Right atrium auricular region (tissue), 2 donors: ENCODE measurements around the gene ELAVL2. TPM values are rescaled to one million over a fixed set of nuclear protein-coding genes. Genes with fewer than 3 reads are reported as not detected.

Experiments used
- DNase-seq: peaks from one replicate; pipeline ENCODE4 v3.0.0-alpha.2; 2019; ENCODE audit warnings: low spot score
- H3K27ac ChIP-seq, 2 donors: fragments of 200-600 bp; sonication (generic); 1 replicate in 1 of 2; 2 replicates in 1 of 2; pipeline ENCODE4 v1.5.1; 2016 to 2019
- H3K27me3 ChIP-seq, 2 donors: fragments of 200-600 bp; sonication (generic); one replicate each; pipeline versions ENCODE4 v1.5.1 to v1.6.0; 2017 to 2019
- H3K36me3 ChIP-seq: fragments of 200-600 bp; sonication (generic); one replicate; pipeline ENCODE4 v1.5.1; 2016
- H3K4me1 ChIP-seq, 2 donors: fragments of 200-600 bp; sonication (generic); one replicate each; pipeline versions ENCODE4 v1.5.1 to v1.6.0; 2017 to 2019
- H3K4me3 ChIP-seq, 2 donors: fragments of 200-600 bp; sonication (generic); 1 replicate in 1 of 2; 2 replicates in 1 of 2; pipeline ENCODE4 v1.5.1; 2017 to 2019; ENCODE audit warnings: mild to moderate bottlenecking in 1 of 2, moderate library complexity in 1 of 2
- H3K9me3 ChIP-seq, 2 donors: fragments of 200-600 bp; sonication (generic); one replicate each; pipeline ENCODE4 v1.5.1; 2019
- total RNA-seq, 2 donors: library from RNA; depleted of rRNA; stranded (reverse); fragments of >200 nt; gene quantifications; one replicate each; pipeline ENCODE4 v1.1.0, GENCODE V29; 2016
- TF ChIP-seq, protein P1 (sequence below), 2 donors: fragments of 200-600 bp; sonication (generic); IDR thresholded peaks; one replicate each; pipeline ENCODE4 v1.5.1; 2019; ENCODE audit warnings: antibody characterized with exemption in 2 of 2

The ELAVL2 gene
- total RNA-seq, 2 donors from 2014 or later, result 0.24 TPM; not detected in 1

DNA sequence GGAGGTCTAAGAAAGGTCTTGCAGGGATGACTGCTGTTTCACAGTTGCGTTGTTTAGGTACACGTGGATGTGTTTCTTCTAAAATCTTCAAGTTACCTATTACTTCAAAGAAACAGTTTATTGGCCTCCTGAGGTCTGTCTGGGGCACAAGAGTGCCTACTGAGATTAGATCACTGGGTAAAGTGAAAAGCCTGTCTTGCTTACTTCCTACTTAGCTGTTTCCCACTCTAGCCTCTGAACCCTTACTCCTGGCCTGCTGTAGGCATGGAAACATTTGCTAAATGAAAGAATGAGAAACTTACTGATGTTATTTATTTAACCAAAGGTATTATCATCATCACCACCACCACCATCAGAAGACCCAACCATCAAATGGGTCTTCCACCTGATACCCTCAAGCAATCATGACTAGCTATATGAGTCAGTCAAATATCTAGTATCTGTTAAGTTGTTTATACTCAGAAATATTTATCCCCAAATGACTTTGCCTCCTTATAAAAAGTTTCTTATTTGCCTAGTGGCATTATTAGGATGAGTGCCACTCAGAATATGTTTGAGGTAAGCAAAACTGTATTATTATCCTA, 92.5 kb downstream of the ELAVL2 start:
- Histone ChIP-seq H3K4me3 (no peak overlapping the region), H3K9me3 (no peaks in the 10 kb centered on the region), H3K27ac (no peak overlapping the region), H3K27me3 (no peaks in the 10 kb centered on the region), H3K36me3 (no peaks in the 10 kb centered on the region), H3K4me1 (no peaks in the 10 kb centered on the region)
- no peak for DNase-seq
- TF ChIP-seq, protein P1, sequence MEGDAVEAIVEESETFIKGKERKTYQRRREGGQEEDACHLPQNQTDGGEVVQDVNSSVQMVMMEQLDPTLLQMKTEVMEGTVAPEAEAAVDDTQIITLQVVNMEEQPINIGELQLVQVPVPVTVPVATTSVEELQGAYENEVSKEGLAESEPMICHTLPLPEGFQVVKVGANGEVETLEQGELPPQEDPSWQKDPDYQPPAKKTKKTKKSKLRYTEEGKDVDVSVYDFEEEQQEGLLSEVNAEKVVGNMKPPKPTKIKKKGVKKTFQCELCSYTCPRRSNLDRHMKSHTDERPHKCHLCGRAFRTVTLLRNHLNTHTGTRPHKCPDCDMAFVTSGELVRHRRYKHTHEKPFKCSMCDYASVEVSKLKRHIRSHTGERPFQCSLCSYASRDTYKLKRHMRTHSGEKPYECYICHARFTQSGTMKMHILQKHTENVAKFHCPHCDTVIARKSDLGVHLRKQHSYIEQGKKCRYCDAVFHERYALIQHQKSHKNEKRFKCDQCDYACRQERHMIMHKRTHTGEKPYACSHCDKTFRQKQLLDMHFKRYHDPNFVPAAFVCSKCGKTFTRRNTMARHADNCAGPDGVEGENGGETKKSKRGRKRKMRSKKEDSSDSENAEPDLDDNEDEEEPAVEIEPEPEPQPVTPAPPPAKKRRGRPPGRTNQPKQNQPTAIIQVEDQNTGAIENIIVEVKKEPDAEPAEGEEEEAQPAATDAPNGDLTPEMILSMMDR (IDR thresholded peaks at IDR 0.05), result no peak

GRCh38 chr9:23731353-23731752, 94.7 kb downstream of the ELAVL2 start:
- Histone ChIP-seq H3K4me1 (no peaks in the 10 kb centered on the region), H3K27ac (no peak overlapping the region), H3K9me3 (no peaks in the 10 kb centered on the region), H3K36me3 (no peaks in the 10 kb centered on the region), H3K27me3 (no peaks in the 10 kb centered on the region), H3K4me3 (no peak overlapping the region)
- no peak for DNase-seq
- TF ChIP-seq, protein P1 (IDR thresholded peaks at IDR 0.05), result no peak

- Histone ChIP-seq H3K4me1 (no peaks in the 10 kb centered on the region), H3K36me3 (no peaks in the 10 kb centered on the region), H3K9me3 (no peaks in the 10 kb centered on the region), H3K27me3 (no peaks in the 10 kb centered on the region), H3K27ac (no peak overlapping the region), H3K4me3 (no peak overlapping the region)
- DNase-seq, result no peak
- TF ChIP-seq, protein P1 (IDR thresholded peaks at IDR 0.05), result no peak
Observed at GRCh38 chr9:23730364-23730763, 95.7 kb downstream of the ELAVL2 start.

DNA sequence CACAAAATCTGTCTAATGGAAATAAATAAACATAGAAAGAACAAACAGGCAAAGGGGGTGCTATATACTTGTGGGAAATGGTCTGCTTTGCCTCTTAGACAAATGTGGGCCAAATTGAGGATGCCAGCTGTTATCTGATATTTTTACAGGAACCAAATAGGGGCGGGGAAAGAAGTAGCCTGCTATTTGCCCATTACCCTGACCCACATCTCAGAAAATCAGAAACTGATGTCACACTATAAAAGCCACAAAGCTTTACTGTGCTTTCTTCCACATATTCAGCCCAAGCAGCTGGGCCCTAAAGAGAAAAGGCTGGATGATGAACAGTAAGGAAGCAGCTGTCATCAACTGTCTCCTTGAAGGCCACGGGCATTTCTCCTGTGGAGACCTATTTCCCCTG, 97.3 kb downstream of the ELAVL2 start:
- H3K36me3 ChIP-seq, result no peaks in the 10 kb centered on the region
- no peaks in the 10 kb centered on the region for H3K4me1 ChIP-seq
- H3K4me3 ChIP-seq, result no peak overlapping the region
- no peak for DNase-seq
- H3K27me3 ChIP-seq, result no peaks in the 10 kb centered on the region
- H3K9me3 ChIP-seq, result no peaks in the 10 kb centered on the region
- H3K27ac ChIP-seq, result no peak overlapping the region
- TF ChIP-seq, protein P1 (IDR thresholded peaks at IDR 0.05), result no peak

GRCh38 chr9:23725279-23725946, 100.6 kb downstream of the ELAVL2 start:
- TF ChIP-seq, protein P1 (IDR thresholded peaks at IDR 0.05), result no peak

More at GRCh38 chr9:23725279-23725946, 100.6 kb downstream of the ELAVL2 start:
- Histone ChIP-seq H3K4me3 (no peak overlapping the region), H3K4me1 (no peaks in the 10 kb centered on the region), H3K27me3 (no peaks in the 10 kb centered on the region), H3K36me3 (no peaks in the 10 kb centered on the region), H3K9me3 (no peaks in the 10 kb centered on the region), H3K27ac (no peak overlapping the region)
- no peak for DNase-seq
